Measurements from ENCODE around the gene EDAR.

The EDAR gene

DNA sequence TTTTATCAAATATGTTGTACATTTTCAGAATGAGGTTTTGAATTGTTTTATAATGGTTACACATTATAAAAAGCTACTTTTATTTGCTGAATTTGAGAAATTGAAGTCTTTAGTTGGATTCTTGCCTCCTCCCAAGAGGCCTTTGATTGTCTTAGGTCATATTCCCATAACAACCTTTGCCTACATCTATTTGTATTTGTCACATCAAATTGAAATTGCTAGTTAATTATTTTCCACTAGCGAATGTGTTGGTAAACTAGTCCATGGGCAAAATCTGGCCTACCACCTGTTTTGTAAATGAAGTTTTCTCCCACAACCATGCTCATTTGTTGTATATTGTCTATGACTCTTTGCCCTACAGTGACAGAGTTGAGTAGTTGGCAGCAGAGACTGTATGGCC is 142.0 kb downstream of the EDAR start:
- DNase-seq, result no peak

DNA sequence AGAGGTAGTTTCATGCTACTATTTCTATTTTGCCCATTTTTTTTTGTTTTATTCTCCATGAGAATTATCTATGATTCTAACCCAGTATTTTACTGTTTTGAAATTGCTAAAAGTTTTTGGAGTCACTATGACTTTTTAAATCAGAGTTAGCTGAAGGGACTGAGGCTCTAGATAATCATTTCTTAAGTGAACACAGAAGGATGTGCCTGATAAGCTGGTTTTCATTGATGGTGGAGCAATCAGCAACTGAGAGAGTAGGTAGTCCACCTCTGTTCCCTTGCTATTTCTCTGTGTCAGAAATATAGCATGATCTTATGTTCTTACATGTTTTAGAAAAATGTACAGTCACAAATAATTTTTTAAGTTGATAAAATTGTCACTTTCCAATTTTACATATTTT is 143.1 kb downstream of the EDAR start:
- DNase-seq, result peak; percentile 79

Data from hematopoietic multipotent progenitor cell treated with erythropoietin and hydrocortisone succinate and interleukin-3 and kit ligand, for 8 days (in vitro differentiated cells).